Loucy (cell line): ENCODE measurements around the gene TMEM132D.

Experiments used
- CTCF ChIP-seq: fragments of 200-600 bp; sonication (generic); conservative IDR thresholded peaks from 2 replicates; pipeline ENCODE4 v1.5.1; 2014; ENCODE audit warnings: mild to moderate bottlenecking, antibody characterized with exemption, low read length
- EZH2phosphoT487 ChIP-seq: fragments of 200-600 bp; IDR thresholded peaks from 2 replicates; pipeline ENCODE4 v1.6.1; 2018; ENCODE audit warnings: antibody characterized with exemption, mild to moderate bottlenecking, moderate library complexity, borderline replicate concordance

DNA sequence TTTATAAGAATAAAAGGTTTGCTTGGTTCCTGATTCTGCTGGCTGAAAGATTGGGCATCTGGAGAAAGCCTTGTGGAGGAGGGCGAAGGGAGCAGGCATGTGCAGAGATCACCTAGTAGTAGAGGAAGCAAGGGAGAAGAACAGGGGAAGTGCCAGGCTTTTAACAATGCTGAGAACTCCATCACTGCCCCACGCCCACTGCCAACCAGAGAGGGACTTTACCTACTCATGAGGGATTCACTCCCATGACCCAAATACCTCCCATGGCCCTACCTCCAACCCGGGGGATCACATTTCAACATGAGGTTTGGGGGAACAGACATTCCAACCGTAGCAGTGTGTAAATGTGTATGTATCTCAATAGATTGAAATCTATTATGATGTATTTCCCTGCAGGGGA, 690.3 kb downstream of the TMEM132D start:
- TF ChIP-seq CTCF (no peak), EZH2phosphoT487 (no peak)
